GM21381 (cell line): ENCODE measurements around the gene IMPDH1.

ENCODE experiments used
- ATAC-seq: cut with Tn5 transposase; IDR thresholded peaks from one replicate; pipeline ENCODE4 v1.9.1; 2021; ENCODE audit warnings: mild to moderate bottlenecking, moderate library complexity; ENCODE audit not compliant: unreplicated experiment

Gene IMPDH1

DNA sequence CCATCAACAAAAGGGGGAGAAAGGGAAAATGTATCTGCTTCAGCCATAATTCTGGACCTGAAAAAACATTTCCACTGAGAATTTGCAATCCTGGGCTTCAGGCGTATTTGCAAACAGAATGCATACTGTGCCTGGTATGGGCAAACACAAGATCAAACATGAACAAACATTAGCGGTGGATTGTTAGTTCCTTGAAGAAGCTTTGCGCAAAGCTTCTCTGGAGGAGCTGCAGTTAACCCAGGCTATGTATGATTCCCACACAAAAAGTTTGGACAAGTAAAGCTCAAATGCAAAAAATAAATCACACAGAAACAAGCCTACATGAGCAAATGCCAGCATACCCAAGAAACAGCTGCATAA lies 25.5 kb upstream of the IMPDH1 start:
- no peak for ATAC-seq

DNA sequence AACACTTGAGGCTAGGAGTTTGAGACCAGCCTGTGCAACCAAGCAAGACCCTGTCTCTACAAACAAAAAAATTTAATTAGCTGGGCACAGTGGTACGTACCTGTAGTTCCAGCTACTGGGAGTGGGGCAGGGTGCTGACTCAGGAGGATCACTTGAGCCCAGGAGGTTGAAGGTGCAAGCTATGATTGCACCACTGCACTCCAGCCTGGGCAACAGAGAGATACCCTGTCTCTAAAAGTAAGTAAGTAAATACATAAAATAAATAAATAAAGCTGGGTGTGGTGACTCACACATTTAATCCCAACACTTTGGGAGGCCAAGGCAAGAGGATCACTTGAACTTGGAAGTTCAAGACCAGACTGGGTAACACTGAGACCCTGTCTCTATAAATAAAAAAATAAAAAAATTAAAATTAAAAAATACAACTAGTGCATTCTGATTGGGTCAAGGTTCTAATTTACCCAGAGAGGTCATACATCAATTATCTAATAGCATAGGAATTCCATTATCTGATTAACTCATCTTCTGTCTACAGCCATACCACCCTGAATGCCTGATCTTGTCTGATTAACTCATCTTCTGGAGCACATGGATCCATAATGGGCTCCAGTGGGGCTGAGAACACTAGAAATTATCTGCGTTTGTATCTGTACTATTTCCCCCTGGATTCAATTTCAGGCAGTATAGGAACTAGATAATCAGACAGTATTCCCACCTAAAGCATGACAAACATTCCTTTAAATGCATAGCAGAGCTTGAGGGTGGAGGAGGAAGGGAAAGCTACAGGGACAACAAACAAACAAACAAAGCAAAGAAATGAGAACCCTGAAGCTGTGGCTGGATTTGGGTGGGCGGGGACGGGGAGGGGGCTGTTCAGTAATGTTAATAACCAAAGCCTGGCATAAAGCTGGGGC lies 24.9 kb upstream of the IMPDH1 start:
- ATAC-seq: no peak

DNA sequence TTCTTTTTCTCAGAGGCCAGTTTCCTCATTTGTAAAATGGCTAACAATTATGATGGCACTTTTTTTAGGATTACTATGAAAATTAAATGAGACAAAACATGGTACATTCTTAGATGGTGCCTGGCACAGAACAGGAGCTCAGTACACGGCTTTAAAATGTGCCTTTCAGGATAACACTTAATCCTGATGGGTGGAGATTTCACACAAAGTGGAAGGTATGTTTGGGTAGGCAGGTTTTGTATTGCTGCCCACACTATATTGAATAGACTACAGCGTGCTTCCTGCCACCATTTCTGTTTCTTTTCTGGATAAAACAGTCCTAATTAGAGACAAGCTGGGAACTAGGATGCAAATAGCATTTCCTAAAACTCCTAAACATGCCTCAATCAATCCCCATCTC lies 22.0 kb upstream of the IMPDH1 start:
- no peak for ATAC-seq

DNA sequence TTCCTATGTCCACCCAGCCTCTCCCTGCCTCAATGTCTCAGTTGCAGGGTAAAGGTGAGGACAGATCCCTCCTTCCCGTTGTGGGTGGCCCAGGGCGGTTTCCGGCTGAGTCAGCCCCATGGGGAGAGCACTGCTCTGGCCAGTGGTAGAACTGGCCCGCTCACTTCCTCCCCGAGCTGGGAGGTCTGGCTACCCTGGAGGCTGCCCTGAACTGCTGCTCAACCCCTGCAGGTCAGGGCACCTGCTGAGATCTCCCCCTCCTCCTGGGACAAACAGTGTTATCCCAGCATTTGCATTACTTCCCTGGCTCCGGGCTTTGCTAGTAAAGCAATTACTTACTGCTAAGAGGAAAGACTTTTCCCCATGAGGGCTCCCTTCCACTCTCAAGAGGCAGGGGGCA lies 21.4 kb upstream of the IMPDH1 start:
- no peak for ATAC-seq

DNA sequence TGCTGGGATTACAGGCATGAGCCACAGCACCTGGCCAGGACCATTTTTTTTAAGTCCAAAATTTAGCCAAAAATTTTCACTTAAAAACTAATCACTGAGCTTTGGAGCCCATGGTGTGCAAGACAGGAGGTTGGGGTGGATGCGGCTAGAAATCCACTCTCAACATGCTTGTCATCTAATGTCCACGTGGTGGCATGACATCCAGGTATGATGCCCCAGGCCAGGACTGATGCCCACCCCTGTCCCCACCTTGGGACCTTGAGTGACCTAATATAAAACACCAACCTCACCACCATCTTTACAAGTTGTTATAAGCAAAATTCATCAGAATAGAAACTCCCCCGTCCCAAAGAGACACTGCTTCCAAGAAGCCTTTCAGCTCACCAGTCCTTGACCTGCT lies 20.4 kb upstream of the IMPDH1 start:
- no peak for ATAC-seq

DNA sequence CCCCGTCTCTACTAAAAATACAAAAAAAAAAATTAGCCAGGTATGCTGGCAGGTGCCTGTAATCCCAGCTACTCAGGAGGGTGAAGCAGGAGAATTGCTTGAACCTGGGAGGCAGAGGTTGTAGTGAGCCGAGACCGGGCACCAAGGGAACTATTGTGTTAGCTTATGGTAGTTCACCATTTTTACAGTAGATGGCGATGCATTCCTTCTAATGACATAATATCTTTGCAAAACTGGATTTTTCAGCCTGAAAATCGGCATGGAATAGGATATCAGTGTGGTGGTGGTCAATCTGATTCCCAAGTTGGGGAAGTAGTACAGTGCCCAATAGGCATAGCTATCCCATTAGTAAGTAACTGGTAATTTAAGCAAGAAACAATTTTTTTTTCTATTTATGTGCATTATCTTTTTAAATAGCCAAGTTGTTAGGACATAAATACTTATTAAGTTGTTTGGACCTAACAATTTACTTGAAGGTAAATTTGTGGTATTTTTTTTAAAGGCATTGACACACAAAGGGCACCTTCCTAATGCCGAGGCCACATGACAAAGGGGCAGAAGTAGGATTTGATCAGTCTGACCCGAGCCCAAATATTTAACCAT lies 17.6 kb upstream of the IMPDH1 start:
- no peak for ATAC-seq

DNA sequence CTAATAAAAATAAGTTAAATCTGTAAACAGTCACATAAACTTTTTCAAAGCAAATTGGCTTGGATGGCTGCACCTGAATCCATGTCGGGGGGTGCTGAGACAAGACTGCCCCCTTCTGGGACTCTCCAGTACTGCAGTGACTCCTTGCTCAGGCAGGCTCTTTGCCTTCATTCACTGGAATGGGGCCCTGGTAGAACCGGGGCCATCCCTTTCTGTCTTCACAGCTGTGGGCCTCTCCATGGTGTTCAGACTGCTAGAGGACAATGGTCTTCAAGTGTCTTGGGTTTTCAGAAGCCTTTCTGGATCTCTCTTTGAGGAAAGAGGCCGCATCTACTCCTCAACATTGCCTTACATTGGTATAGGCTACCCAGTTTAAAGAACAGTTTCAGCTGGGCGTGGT lies 16.1 kb upstream of the IMPDH1 start:
- ATAC-seq: no peak

DNA sequence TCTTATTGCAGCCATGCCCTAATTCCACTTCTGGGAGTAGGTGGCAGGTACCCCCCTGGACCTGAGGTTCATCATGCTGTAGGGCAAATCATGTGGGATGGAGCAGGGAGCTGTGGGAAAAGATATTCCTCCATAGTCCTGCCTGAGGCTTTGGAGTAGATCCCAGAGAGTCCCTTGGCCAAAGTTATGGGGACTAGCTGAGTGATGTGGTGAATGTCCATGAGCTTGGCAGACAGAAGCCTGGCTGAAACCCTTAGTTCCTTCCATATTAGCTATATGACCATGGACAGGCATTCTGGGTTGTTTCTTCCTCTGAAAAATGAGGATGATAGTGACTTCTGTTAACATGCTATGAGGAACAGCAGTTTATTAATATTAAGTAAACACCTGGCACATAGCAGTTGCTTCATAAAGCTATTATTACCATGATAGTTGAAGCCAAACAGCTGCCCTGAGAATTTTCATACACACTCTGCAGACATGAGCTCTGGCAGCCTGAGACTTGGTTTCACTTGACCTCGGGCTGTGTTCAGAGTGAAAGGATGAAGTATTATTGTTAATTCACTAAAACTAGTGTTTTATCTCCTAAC lies 15.0 kb upstream of the IMPDH1 start:
- ATAC-seq: no peak

DNA sequence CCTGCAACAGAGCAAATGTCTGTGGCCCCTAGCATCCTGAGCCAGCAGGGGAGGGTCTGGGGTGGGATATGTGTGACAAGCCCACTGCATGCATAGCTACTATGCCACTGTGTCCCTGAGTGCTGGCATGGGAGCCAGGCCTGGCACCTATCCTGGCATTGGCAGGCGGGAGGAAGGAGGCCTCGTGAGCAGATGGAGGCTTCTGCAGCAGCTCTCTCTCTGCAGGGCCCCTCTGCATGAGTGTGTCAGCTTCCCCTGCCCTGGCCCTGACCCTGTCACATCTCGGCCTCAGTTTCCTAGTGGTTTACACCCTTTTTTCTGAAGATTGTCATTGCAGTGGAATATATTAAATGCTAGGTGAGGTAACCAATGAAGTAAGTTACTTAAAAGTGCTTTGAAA lies 13.1 kb upstream of the IMPDH1 start:
- ATAC-seq: no peak

DNA sequence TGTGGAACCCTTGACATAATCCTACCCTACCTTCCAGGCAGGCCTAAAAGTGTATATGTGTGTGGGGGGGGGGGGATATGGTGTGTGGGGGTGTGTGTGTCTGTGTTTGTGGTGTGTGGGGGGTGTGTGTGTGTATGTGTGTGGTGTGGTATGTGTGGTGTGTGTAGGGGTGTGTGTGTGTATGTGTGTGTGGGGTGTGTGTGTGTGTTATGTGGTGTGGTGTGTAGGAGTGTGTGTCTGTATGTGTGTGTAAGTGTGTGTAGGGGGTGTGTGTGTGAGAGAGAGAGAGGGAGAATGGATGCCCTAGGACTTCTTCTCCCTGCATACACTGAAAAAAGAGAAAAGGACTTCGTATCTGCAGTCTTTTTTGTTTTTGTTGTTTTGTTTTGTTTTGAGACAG lies 12.3 kb upstream of the IMPDH1 start:
- ATAC-seq: no peak

DNA sequence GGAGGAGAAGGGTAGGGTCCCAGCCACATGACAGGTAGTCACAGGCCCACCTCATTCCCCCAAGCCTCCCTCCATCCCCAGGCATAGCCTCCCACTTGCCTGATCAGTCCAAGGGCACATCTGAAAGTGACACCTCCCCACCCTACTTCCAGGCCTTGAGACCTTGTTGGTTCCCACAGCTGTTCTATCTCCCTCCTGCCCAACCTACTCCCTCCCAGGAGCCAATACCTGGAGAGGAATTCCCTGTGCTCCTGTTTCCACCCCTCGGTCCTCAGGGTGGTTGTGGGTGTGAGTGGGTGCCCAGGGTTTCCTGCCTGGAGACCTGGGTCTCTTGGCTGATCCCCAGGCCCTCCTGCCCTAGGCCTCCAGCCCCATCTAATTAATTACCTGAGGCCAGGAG lies 11.6 kb upstream of the IMPDH1 start:
- ATAC-seq: no peak

DNA sequence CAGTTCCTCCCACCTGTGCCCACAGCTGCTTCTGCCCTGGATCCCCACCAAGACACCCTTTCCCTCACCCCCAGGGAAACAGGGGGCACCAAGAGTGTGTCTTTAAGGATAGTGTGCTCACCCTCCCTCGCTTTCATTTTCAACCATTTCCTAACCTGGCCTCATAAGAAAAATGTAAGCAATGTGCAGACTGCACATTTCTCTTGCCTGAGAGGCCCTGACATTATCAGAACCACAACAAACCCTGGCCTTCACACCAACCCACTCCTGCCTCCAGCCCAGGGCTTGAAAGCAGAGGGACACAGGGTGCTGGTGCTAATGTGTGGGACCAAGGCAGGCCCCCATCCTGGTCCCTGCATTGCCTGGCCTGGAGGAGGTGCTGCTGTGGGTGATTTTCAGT lies 11.0 kb upstream of the IMPDH1 start:
- no peak for ATAC-seq

DNA sequence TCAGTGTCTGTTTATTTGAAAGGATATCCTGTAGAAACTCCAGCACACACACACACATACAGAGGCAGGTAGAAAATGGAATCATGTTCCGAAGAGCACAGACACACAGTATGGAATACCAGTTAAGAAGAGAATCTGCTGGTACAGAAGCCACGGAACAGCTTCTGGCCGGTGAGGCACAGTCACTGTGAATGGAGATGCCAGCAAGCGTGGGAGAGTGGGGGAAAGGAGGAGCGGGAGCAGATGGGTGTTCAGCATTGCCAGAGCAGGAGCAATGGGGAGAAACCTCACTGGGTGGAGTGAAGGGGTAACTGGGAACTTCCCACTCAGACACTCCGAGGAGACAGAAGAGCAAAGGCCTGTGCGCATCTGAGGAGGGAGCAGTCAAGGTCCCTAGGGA lies 9.5 kb upstream of the IMPDH1 start:
- no peak for ATAC-seq

DNA sequence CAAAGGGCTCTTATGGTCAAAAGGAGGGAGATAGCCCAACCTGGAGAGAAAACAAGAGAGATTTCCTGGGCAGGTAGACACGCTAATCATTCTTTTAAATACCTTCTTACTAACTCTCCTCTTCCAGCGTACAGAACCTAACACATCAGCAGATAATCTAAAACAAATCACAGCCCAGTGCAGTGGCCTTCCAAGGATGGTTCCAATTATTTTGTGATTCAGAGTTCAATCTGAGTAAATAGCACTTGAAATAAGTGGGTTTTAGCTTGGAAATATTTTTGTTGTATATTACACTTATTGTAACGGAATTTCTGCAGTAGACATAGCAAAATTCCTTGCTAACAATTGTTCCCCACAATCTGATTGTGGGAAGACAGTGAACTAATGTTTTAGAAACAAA lies 7.3 kb upstream of the IMPDH1 start:
- ATAC-seq: no peak

DNA sequence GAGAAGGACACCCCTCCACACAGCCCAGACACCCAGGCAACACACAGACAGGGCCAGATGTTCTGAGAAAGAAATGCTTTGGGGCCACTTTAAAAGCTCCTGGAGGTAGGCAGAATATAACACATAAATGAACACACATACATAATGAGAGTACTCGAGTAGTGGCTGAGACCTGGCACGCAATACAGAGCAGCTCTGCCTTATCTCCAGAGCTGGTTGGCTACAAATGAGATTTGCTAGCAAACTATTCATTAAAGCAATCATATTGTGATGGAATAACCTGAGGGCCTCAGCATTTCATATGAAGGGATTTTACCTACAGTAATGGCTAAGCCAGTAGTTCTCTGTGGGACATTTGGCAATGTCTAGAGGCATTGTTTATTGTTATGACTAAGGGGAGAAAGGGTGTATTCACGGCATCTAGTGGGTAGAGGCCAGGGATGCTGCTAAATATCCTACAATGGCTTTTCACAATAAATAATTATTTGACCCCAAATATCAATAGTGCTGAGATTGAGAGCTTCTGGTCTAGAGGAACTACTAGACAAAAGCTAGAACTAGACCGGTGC lies 5.5 kb upstream of the IMPDH1 start:
- no peak for ATAC-seq

DNA sequence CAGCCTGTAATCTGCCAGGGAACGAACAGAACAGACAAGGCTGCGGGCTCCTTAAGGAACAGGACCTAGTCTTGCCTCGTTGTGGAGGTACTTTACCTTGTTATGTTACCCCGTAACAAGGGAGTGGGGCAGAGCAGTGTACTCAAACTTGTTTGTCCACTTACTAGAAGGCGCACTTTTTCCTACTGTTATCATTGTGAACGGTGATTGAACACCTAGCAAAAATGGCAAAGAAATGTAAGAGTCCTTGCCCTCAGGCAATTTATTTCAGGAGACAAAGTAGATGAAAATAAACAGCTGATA lies 620 bp upstream of the IMPDH1 start:
- no peak for ATAC-seq

DNA sequence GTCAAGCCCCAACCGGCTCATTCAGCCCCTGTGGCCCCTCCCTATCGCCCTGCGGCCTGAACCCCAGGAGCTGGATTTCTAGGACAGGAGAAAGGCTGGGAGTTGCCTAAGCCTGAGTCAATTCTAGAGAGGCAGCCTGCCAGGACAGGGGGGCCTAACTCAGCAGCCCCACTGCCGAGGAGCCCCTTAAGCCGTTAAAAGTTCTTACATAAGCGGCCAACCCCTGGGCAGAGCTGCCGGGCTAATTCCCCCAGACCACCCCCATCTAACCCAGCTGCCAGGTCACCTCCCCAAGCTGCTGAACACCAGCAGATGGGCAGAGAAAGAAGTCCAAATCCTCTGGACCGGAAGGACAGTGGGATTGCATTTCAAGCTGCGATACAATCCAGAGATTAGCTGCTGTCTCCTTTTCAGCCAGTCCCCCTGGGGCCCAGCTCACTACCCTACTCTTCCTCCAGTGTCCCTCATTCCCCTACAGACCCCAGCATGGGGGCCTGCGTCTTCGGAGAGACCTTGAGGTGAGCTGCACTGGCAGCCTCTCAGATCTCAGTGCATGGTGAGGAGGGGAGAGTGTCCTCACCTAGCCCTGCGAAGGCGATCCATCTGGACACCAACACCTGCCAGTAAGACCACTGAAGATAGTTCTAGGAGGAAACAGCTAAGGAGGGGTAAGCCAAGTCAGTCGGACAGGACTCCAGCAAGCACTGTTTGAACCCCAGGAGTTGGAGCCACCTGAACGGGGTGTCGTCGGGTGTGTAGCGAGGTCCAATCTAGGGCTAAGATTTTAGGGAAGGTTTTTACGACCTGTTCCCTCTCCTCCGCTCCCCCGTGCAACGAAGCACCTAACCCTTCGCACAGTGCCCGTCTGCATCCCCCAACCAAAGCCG lies 830 bp downstream of the IMPDH1 start:
- ATAC-seq: no peak

DNA sequence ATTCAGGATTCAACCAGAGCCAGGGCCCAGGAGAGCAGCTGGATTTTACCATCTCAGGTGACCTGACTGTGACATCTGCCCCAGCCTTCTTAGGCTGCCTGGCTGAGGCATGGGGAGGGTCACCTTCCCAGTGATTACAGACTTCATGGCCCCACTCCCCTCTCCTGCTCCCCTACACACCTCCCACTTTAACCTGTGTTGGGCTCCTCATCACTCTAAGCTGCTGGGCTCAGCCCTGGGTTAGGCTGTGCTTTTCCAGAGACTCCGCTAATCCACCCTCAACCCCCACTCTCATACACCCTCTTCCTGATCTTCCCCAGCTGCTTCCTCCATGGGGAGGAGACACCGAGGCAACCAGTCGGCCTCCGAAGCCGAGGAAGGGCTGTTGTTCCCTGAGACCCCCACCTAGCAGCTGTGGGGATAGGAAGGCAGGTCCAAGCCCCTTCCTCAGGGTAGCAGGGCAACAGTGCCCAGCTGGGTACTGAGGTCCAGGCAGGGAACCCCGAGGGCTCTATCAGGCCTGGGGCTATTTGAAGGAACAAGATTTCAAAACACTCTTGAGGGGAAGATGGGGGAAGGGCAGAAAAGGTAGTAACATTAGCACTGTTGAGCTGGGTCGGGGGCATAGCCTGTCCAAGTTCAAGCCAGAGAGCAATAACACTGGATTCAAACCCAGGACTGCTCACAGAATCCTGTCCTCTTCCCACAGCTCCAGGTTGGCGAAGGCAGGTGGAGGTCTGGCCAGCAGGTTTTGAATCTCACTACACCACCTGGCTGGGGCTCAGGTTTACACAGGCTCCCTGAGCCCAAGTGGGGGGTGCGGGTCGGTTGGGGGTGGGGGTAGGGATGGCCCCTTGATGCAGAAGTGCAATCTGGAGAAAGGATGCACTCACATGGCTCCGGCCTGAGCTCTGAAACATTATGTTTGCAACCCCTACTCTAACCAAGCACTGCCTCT lies 1.8 kb downstream of the IMPDH1 start:
- no peak for ATAC-seq

DNA sequence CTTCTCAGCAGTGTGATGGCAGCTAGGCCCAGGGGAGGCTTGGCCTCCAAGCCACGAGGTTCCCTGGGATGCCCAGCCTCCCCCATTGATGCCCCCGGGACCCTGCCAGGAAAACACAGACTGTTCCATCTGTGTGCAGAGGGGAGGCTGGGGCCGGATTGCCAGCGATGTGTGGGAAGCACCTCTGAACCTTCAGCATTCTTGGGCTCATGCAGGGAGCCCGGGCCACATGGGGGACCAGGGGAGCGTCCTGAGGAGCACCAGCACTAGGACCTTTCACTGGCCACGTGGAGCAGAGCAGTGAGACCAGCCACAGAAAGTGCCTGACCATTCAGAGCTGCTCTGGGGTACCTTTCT lies 2.6 kb downstream of the IMPDH1 start:
- ATAC-seq: no peak
